ENCODE results near the gene KANSL1.
A peak's percentile ranks its signal among the peaks of the same experiment; 100 is the strongest.
"Not testable (repeated sequence)": the region's sequence is repeated elsewhere in the genome, so short reads cannot be mapped to it uniquely, and the experiment has no call there.

The KANSL1 gene

DNA sequence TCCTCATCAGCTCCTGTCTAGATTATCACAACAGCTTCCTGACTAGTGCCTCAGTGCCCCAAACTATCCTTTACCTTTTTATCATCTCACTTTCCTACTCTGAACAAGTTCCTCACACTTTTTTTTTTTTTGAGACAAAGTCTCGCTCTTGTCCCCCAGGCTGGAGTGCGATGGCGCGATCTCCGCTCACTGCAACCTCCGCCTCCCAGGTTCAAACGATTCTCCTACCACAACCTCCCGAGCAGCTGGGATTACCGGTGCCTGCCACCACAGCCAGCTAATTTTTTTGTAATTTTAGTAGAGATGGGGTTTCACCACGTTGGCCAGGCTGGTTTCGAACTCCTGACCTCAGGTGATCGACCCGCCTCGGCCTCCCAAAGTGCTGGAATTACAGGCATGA lies 11.9 kb downstream of the KANSL1 start:
- not testable (repeated sequence) for H3K27me3 ChIP-seq (replicated peaks; ENCODE audit: control insufficient read depth, insufficient read depth, low read length, poor library complexity, severe bottlenecking); DNase-seq
- peaks cover 62% of the 10 kb centered on the region for H3K4me1 ChIP-seq (ENCODE audit: control insufficient read depth, insufficient read depth, low read length, poor library complexity, severe bottlenecking)

DNA sequence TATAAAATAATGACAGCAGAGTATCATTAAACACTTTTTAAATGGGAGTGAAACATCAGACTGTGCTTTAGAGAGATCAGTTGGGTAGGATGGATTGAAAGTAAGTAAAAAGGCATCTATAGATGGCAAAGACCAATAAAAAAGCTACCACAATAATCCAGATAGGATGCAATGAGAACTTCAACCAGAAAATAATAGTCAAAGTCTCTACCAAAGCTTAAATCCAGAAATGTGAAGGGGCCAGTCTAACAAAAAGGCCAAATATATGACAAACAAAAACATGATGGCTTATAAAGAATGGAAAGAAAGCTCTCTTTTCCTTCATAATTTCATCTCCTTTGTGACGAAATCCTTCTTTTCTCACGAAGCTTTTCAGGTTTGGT lies 12.3 kb downstream of the KANSL1 start:
- Histone ChIP-seq H3K36me3 (ENCODE audit: control insufficient read depth, insufficient read depth, low read length) (peaks cover 4% of the 10 kb centered on the region), H3K27me3 (replicated peaks; ENCODE audit: control insufficient read depth, insufficient read depth, low read length, poor library complexity, severe bottlenecking) (no peaks in the 10 kb centered on the region), H3K27ac (ENCODE audit: insufficient read depth, low read length, poor library complexity, severe bottlenecking) (no peak overlapping the region), H3K4me3 (ENCODE audit: insufficient read depth, low read depth, low read length, poor library complexity, severe bottlenecking) (no peak overlapping the region), H3K4me1 (ENCODE audit: control insufficient read depth, insufficient read depth, low read length, poor library complexity, severe bottlenecking) (peaks cover 60% of the 10 kb centered on the region), H3K9me3 (ENCODE audit: control insufficient read depth, low read length) (no peaks in the 10 kb centered on the region)
- DNase-seq: no peak

More for the DNA sequence above, 11.9 kb downstream of the KANSL1 start:
- H3K4me3 ChIP-seq (ENCODE audit: insufficient read depth, low read depth, low read length, poor library complexity, severe bottlenecking); H3K9me3 ChIP-seq (ENCODE audit: control insufficient read depth, low read length); H3K27ac ChIP-seq (ENCODE audit: insufficient read depth, low read length, poor library complexity, severe bottlenecking); H3K36me3 ChIP-seq (ENCODE audit: control insufficient read depth, insufficient read depth, low read length): not testable (repeated sequence)

DNA sequence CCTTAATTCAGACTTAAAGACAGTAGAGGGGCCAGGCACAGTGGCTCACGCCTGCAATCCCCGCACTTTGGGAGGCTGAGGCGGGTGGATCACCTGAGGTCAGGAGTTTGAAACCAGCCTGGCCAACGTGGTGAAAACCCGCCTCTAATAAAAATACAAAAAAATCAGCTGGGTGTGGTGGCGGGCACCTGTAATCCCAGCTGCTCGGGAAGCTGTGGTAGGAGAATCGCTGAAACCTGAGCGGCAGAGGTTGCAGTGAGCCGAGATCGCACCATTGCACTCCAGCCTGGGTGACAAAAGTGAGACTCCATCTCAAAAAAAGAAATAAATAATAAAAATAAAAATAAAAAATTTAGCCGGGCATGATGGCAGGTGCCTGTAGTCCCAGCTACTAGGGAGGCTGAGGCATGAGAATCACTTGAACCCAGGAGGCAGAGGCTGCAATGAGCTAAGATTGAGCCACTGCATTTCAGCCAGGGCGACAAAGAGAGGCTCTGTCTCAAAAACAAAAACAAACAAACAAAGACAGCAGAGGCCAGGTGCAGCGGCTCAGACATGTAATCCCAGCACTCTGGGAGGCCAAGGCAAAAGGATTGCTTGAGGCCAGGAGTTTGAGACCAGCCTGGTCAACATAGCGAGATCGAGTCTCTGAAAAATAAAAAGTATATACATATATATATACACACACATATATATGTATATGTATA lies 12.9 kb downstream of the KANSL1 start:
- H3K4me3 ChIP-seq (ENCODE audit: insufficient read depth, low read depth, low read length, poor library complexity, severe bottlenecking); H3K27ac ChIP-seq (ENCODE audit: insufficient read depth, low read length, poor library complexity, severe bottlenecking); DNase-seq; H3K9me3 ChIP-seq (ENCODE audit: control insufficient read depth, low read length); H3K36me3 ChIP-seq (ENCODE audit: control insufficient read depth, insufficient read depth, low read length); H3K27me3 ChIP-seq (replicated peaks; ENCODE audit: control insufficient read depth, insufficient read depth, low read length, poor library complexity, severe bottlenecking): not testable (repeated sequence)
- peaks cover 60% of the 10 kb centered on the region for H3K4me1 ChIP-seq (ENCODE audit: control insufficient read depth, insufficient read depth, low read length, poor library complexity, severe bottlenecking)

DNA sequence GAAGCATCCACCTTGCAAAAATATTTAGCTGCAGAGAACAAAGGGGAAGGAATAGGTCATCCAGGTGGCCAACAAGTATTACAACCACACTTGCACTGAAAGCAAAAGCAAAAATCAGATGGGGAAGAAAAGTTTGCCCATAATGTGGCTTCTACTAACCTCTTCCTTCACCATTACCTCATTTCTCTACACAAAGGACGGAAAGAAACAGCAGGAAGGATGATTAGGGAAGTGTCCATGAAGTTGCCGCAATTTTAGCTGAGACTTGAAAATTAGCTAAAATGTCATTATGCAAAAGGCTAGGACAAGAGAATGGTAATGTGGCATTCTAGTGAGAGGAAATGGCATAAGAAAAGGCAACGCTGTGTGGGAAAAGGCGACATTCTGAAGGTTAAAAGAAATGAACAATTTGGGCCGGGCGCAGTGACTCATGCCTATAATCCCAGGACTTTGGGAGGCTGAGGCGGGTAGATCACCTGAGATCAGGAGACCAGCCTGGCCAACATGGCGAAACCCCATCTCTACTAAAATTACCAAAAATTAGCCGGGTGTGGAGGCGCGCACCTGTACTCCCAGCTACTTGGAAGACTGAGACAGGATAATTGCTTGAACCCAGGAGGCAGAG lies 13.7 kb downstream of the KANSL1 start:
- Histone ChIP-seq H3K27me3 (replicated peaks; ENCODE audit: control insufficient read depth, insufficient read depth, low read length, poor library complexity, severe bottlenecking) (no peaks in the 10 kb centered on the region), H3K27ac (ENCODE audit: insufficient read depth, low read length, poor library complexity, severe bottlenecking) (no peak overlapping the region), H3K4me1 (ENCODE audit: control insufficient read depth, insufficient read depth, low read length, poor library complexity, severe bottlenecking) (peaks cover 51% of the 10 kb centered on the region), H3K4me3 (ENCODE audit: insufficient read depth, low read depth, low read length, poor library complexity, severe bottlenecking) (no peak overlapping the region), H3K9me3 (ENCODE audit: control insufficient read depth, low read length) (no peaks in the 10 kb centered on the region), H3K36me3 (ENCODE audit: control insufficient read depth, insufficient read depth, low read length) (peaks cover 4% of the 10 kb centered on the region)
- no peak for DNase-seq

DNA sequence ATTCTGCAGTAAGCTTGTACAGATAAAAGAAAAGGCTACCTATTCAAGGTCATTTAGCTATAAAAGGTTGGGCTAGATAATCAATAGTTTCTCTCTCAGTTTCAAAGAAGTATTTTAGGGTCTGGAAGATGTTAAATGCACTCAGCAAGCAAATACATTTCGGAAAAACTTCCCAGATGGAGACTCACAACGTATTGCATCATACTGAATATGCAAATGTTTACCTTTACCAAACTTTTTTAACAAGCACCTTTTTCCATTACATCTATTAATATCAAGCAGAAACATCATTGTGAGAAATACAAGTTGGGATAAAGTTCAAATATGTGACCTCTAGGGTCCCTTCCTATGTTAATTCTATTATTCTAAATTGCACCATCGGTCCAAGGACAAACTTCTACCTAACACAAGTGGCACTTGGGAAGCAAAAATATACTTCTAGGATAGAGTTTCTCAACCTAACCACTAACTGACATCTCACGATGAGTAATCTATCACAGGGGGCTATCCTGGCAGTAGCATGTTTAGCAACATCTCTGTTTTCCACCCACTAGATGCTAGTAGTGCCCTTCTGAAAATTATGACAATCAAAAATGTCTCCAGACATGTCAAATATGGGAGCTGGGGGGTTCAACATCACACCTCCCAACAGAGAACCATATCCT lies 14.5 kb downstream of the KANSL1 start:
- H3K27ac ChIP-seq (ENCODE audit: insufficient read depth, low read length, poor library complexity, severe bottlenecking): no peak overlapping the region
- no peaks in the 10 kb centered on the region for H3K9me3 ChIP-seq (ENCODE audit: control insufficient read depth, low read length)
- H3K4me1 ChIP-seq (ENCODE audit: control insufficient read depth, insufficient read depth, low read length, poor library complexity, severe bottlenecking): peaks cover 45% of the 10 kb centered on the region
- DNase-seq: no peak
- no peaks in the 10 kb centered on the region for H3K27me3 ChIP-seq (replicated peaks; ENCODE audit: control insufficient read depth, insufficient read depth, low read length, poor library complexity, severe bottlenecking)
- peaks cover 4% of the 10 kb centered on the region for H3K36me3 ChIP-seq (ENCODE audit: control insufficient read depth, insufficient read depth, low read length)
- no peak overlapping the region for H3K4me3 ChIP-seq (ENCODE audit: insufficient read depth, low read depth, low read length, poor library complexity, severe bottlenecking)

DNA sequence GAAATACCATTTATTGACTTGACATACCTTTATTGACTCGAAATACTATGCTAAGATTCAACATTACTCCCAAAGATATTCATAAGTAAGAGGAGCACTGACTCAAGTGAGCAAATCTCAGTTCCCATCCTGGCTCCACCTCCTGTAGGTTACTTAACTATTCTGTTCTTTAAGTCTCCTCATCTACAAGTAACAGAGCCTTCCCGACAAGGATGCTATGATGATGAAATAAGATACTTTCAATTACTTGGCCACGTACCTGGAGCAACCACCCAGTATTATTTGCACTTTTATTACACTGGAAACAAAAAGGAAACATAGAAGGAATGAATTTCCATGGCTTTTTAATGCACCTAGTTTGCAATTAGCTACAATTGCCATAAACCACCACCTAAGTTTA lies 16.3 kb downstream of the KANSL1 start:
- Histone ChIP-seq H3K4me3 (ENCODE audit: insufficient read depth, low read depth, low read length, poor library complexity, severe bottlenecking) (no peak overlapping the region), H3K9me3 (ENCODE audit: control insufficient read depth, low read length) (no peaks in the 10 kb centered on the region), H3K27ac (ENCODE audit: insufficient read depth, low read length, poor library complexity, severe bottlenecking) (no peak overlapping the region), H3K27me3 (replicated peaks; ENCODE audit: control insufficient read depth, insufficient read depth, low read length, poor library complexity, severe bottlenecking) (no peaks in the 10 kb centered on the region), H3K4me1 (ENCODE audit: control insufficient read depth, insufficient read depth, low read length, poor library complexity, severe bottlenecking) (peaks cover 29% of the 10 kb centered on the region), H3K36me3 (ENCODE audit: control insufficient read depth, insufficient read depth, low read length) (peaks cover 1% of the 10 kb centered on the region)
- DNase-seq: no peak

DNA sequence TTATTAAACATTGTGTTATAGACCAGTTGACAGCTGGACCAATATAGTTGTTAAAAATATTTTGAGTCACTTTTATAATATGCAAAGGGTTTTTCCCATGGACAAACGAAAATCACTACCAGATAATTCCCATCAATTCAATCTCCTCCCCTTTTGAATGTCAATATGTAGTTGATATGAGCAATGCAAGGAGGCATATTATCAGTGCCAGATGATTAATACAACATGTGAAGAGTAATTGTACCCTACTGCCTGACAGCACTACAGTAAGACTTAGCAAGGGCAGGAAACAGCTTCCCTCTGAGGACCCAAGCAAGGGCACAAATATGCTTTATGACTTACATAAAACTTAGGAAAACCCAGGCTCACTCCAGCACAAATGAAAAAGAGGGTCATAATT lies 17.3 kb downstream of the KANSL1 start:
- Histone ChIP-seq H3K27me3 (replicated peaks; ENCODE audit: control insufficient read depth, insufficient read depth, low read length, poor library complexity, severe bottlenecking) (no peaks in the 10 kb centered on the region), H3K9me3 (ENCODE audit: control insufficient read depth, low read length) (no peaks in the 10 kb centered on the region), H3K27ac (ENCODE audit: insufficient read depth, low read length, poor library complexity, severe bottlenecking) (no peak overlapping the region), H3K36me3 (ENCODE audit: control insufficient read depth, insufficient read depth, low read length) (peaks cover 12% of the 10 kb centered on the region), H3K4me3 (ENCODE audit: insufficient read depth, low read depth, low read length, poor library complexity, severe bottlenecking) (no peak overlapping the region), H3K4me1 (ENCODE audit: control insufficient read depth, insufficient read depth, low read length, poor library complexity, severe bottlenecking) (peaks cover 30% of the 10 kb centered on the region)
- no peak for DNase-seq

DNA sequence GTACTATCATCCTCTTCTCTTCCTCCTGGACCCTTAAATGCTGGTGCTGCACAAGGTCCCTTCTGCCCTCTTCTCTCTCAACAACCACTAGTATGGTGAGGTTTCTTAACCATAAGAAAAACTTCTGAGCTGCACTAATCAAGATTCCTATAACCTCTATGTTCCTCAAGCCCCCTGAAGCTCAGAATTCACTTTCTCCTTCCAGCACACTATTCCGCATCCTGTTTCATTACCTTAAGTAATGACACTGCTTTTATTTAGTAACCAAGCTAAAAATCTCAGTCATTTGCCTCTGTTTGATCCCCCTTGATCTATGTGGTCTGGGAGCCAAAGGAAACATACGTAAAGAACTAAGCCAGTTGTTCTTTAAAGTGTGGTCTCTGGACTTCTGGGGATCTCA lies 20.1 kb downstream of the KANSL1 start:
- H3K36me3 ChIP-seq (ENCODE audit: control insufficient read depth, insufficient read depth, low read length): peaks cover 19% of the 10 kb centered on the region
- H3K4me1 ChIP-seq (ENCODE audit: control insufficient read depth, insufficient read depth, low read length, poor library complexity, severe bottlenecking): peaks cover 8% of the 10 kb centered on the region
- no peak overlapping the region for H3K27ac ChIP-seq (ENCODE audit: insufficient read depth, low read length, poor library complexity, severe bottlenecking)
- no peak overlapping the region for H3K4me3 ChIP-seq (ENCODE audit: insufficient read depth, low read depth, low read length, poor library complexity, severe bottlenecking)
- DNase-seq: no peak
- no peaks in the 10 kb centered on the region for H3K27me3 ChIP-seq (replicated peaks; ENCODE audit: control insufficient read depth, insufficient read depth, low read length, poor library complexity, severe bottlenecking)
- H3K9me3 ChIP-seq (ENCODE audit: control insufficient read depth, low read length): no peaks in the 10 kb centered on the region

DNA sequence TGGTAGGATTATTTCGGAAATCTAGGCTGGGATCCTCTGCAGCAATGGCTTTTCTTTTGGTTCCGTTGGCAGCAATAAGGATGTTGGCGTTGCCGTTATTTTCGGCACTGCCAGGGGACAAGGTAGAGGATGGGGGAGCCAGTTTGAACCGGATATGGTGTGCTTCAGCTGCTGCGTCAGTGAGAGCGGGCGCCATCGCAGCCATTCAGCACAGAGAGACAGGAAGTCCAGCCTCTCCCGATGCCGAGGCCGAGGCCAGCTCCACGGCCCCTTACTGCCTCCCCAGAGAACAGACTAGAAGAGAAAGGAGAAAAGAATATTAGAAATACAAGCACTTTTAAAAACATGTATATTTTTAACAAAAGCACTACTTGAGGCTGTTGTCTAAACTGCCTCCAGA lies 21.3 kb downstream of the KANSL1 start:
- H3K36me3 ChIP-seq (ENCODE audit: control insufficient read depth, insufficient read depth, low read length): peaks cover 19% of the 10 kb centered on the region
- H3K9me3 ChIP-seq (ENCODE audit: control insufficient read depth, low read length): no peaks in the 10 kb centered on the region
- H3K4me1 ChIP-seq (ENCODE audit: control insufficient read depth, insufficient read depth, low read length, poor library complexity, severe bottlenecking): peaks cover 8% of the 10 kb centered on the region
- no peak for DNase-seq
- no peaks in the 10 kb centered on the region for H3K27me3 ChIP-seq (replicated peaks; ENCODE audit: control insufficient read depth, insufficient read depth, low read length, poor library complexity, severe bottlenecking)
- H3K27ac ChIP-seq (ENCODE audit: insufficient read depth, low read length, poor library complexity, severe bottlenecking): peak overlapping the region; percentile 2
- no peak overlapping the region for H3K4me3 ChIP-seq (ENCODE audit: insufficient read depth, low read depth, low read length, poor library complexity, severe bottlenecking)

Data from effector memory CD4-positive, alpha-beta T cell (primary cell).